ENCODE measurements around the gene VCL.

VCL gene

DNA sequence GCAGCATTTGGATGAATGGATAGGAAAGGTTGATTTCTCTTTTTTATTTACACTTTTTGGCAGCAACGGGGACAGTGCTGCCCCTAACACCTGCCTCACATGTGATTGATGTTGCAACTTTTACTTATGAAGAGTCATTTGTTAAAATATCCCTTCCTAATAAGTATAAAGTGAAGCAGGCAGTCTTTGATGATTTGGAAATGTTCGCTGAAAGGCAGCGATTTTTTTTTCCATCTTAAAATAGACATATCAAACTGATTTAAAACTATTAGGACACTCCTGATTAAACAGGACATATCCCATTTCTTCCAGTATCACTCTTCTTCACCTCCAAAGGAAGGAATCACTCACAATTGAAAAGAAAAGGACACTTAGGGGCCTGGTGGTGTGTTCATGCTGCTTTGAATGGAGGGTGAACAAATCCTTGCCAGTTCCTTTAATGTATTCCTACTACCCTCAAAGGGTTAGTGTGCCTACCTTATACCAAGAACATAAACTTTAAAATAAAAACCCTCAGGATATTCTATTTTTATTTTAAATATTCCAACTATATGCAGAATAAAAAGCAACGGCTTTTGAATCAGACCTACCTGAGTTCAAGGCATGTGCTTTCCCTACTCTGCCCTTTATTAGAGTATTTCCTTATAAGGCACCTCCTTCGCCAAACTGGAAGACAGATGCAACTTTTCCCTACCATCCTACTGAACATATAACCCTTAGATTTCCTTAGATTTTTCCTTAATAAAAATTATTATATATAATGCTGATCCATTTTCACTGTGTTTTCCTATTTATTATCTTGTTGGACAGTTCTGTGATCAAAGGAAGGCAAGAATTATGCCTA, 154.2 kb downstream of the VCL start:
- DNase-seq (ENCODE audit: low read depth in 3 of 3): no peak

DNA sequence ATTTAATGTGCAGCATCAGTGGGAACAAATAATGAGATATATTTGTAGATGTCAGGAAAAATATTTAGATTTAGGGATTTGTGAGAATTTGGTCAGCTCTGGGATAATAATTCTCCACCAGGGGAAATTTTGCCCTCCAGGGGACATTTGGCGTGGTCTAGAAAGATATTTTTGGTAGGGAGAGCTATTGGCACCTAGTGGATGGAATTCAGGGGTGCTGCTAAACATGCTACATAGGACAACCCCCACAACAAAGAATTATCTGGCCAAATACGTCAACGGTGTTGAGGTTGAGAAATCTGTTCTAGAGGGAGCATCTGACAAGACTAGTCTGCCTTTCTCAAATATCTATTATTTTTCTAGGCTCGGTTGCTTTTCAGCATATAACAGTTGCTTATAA, 155.2 kb downstream of the VCL start:
- DNase-seq (ENCODE audit: low read depth in 3 of 3): no peak

DNA sequence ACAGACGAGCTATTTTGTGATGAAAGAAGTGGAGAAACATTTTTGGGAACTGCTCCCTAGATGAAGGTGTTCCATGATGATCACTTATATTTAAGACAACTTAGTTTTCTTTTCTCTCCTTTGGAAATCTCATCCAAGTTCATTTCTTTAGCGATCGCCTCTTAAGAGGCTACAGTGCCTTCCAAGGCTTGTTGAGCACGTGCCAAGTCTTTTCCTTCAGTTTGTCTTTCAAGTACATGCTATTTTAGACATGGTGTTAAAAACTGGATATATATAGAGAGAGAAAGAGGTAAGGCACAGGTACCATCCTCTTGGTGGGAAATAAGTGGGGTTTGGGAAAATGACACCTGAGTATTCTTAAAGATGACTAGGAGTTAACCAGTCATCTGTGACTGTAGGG, 155.8 kb downstream of the VCL start:
- DNase-seq (ENCODE audit: low read depth in 3 of 3): no peak

DNA sequence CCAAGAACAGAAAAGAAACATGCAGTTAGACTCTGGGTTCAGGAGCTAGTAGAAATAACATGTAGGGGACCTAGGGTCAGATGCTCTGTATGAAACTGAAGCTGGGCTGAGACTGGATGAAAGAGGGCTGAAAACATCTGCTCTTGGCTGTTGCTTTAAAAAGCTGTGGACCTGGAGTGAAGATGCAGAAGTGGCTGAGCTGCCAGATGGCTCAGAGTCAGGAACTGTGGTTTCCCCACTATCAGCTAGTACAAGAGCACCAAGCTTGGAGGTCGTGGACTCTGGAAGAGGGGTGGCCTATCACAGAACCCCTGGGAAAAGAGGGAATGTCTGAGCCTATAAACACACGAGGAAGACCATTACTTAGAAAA, 159.0 kb downstream of the VCL start:
- no peak for DNase-seq (ENCODE audit: low read depth in 3 of 3)

DNA sequence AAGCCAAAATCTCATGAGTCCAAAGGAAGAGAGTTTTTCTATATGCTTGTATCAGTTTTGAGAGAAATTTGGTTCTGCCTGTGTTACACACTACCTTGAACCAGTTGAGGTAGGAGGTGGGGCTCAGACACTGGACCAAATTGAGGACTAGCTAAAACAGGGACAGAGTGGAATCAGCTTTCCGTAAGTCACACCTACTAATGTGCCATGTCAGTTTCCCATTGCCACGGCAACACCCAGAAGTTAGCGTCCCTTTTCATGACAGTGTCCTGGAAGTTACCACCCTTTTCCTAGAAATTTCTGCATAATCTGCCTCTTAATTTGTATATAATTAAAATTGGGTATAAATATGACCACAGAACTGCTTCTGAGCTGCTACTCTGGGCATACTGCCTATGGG, 162.1 kb downstream of the VCL start:
- DNase-seq (ENCODE audit: low read depth in 3 of 3): no peak

DNA sequence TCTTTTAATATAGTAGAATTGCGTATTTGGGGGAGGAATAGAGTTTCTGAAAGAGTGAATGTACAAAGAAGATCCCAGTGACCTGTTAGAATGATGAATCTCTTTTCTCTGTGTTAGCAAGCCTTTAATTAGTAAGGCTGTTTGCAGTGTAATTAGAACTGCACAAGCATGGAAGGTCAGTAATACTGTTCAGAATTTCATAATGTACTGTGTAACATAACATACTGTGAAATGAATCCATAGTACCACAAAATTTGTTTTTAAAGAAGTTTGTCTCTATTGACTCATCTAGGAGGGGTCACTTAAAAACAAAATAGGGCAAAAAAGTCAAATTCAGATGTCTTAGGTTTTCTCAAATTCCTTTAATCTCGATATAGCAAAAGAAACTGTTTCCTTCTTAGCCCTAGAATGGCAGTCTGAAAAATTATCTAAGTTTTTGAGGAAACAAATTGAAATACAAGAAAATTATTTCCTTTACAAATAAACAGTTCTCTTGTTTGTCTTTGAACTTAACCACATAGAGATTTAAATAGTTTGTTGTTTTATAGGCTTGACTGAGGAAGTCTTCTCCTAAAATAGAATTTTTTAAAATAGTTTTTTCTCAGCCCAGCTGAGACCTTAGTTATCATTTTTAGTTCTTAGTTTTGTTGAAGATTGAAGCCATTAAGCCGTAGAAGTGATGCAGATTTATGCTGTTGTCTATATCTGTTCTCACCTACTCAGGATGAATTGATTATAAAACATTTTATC, 165.6 kb downstream of the VCL start:
- no peak for DNase-seq (ENCODE audit: low read depth in 3 of 3)

DNA sequence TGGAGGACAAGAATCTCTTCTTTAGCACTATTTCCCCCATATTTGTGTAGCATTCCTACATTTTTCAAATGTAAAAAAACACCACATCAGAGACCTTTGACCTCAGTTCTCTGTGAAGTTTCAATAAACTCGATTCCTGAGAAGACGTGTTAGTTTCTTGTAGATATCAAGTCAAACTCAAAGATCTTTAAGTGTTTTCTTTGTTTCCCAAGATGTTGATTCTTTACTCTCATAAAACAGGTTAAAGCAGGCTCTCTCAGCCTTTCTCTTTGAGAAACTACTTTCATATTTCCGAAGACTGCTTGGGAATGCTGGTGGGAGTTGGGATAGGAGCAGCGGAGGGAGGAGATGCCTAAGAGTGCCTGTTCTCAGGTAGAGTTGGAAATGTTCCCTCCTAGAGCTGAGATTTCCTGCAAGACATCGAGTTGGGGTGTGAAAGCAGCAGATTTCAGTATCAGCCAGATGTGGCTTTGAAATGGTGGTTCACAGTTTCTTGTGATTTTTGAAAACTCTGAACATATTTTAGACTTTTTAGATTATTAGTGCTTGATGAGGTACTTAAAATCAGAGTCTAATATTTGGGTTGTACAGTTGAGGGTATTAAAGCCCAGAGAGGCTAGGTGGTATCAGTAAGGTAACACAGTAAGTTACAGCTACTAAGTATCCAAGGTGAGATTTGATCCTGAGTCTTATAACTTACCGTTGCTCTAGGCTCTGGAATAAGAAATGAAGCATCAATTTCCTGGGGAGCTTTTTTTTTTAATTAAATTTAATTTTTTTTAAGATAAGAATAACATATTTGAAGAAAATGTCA, 167.0 kb downstream of the VCL start:
- DNase-seq (ENCODE audit: low read depth in 3 of 3): no peak

DNA sequence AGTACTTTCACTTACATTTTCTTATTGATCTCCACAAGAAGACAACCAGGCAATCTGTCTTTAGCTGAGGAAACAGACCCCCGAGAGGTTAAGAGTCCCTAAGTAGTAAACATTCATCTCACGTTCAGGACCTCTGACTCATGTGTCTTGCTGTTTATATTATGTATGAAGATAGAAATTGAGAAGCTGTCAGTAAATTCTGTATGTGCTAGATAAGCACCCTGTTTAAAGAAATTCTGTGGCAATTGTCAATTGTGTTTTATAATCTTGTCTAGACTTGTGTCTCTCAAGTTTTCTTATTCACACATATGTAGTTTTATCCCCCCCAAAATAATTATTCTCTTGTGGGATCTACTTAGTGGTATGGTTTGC, 167.6 kb downstream of the VCL start:
- no peak for DNase-seq (ENCODE audit: low read depth in 3 of 3)

DNA sequence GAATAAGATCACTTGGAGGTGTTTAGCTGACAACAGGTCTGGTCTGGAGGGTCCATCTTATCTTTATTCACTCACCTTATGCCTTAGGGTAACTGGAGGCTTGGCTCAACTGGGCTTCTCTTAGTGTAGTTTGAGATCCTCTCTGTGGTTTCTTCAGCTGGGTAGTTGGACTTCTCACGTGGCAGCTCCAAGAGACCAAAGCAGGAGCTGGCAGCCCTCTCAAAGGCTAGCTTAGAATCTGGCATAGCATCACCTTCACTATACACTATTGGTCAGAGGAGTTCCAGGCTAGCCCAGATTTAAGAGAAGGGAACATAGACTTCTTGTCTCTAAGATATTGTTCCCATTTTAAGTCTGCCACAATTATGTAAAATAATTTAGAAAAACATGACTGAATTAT, 169.5 kb downstream of the VCL start:
- no peak for DNase-seq (ENCODE audit: low read depth in 3 of 3)
